Bone marrow (tissue), 2 donors: ENCODE data around the gene COL23A1.

Source experiments
- DNase-seq, 2 donors: peaks; one replicate each; lab custom pipeline; 2025; lab: John Stamatoyannopoulos, UW

Gene COL23A1

DNA sequence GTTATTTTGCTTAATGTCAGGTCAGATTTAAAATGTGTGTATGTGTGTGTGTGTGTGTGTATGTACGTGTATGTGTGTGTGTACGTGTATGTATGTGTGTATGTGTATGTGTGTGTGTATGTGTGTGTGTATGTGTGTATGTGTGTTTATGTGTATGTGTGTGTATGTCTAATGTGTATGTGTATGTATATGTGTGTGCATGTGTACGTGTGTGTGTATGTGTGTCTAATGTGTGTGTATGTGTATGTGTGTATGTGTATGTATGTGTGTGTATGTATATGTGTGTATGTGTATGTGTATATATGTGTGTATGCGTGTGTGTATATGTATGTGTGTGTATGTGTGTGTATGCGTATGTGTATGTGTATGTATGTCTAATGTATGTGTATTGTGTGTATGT lies 232.5 kb downstream of the COL23A1 start:
- DNase-seq: no peak

GRCh38 chr5:178357121-178357521 lies 233.1 kb downstream of the COL23A1 start:
- no peak for DNase-seq

DNA sequence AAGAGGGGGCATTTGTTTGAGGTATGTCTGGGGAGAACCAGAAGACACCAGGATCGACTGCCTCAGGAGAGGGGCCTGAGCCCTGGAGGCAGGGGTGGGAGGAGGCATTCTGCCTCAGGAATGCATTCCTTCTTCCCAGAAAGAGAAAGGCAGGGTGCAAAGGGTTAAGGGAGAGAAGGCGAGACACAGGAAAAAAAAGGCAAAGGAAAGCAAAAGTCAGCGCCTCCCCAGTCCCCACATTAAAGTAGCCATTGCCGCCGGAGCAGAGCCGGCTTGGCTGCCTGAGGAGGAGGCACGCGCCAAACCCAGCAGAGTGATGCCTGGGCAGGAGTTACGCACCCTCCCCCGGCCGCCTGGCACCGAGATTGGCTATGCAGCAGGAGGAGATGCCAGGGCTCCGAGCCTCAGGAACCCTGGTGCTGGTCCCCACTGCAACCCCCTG lies 233.7 kb downstream of the COL23A1 start:
- DNase-seq: no peak

GRCh38 chr5:178355671-178356070 lies 234.5 kb downstream of the COL23A1 start:
- no peak for DNase-seq

DNA sequence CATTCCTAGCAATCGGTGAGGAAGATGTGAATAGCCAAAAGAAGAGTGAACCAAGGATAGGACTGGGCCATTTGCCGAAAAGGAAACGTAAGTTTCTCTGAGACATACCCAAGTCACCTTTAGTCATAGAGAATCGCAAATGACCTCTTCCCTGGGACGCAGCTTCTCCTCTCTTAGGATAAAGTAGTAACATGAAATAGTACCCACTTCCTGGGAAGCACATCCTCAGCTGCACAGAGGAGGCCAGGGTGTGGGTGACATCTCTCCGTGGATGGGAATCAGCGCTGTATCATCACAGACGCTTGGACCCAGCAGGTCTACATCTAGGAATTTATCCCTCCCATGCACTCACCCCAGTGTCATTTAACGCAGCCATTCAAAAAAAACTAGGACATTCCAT lies 236.7 kb downstream of the COL23A1 start:
- no peak for DNase-seq

DNA sequence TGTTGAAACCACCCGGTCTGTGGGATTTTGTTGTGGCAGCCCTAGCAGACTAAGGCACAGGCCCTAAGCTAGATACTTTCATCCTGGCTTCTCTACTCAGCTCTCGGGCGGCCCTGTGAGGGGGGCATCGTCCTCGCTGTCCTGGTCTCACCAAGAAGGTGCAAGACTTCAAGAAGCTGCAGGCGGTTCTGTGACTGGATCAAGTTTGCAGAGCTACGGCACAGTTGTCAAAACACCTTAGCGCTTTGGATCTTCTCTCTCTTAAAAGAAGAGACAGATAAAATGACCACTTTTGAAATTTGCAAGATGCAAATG lies 238.2 kb downstream of the COL23A1 start:
- no peak for DNase-seq

DNA sequence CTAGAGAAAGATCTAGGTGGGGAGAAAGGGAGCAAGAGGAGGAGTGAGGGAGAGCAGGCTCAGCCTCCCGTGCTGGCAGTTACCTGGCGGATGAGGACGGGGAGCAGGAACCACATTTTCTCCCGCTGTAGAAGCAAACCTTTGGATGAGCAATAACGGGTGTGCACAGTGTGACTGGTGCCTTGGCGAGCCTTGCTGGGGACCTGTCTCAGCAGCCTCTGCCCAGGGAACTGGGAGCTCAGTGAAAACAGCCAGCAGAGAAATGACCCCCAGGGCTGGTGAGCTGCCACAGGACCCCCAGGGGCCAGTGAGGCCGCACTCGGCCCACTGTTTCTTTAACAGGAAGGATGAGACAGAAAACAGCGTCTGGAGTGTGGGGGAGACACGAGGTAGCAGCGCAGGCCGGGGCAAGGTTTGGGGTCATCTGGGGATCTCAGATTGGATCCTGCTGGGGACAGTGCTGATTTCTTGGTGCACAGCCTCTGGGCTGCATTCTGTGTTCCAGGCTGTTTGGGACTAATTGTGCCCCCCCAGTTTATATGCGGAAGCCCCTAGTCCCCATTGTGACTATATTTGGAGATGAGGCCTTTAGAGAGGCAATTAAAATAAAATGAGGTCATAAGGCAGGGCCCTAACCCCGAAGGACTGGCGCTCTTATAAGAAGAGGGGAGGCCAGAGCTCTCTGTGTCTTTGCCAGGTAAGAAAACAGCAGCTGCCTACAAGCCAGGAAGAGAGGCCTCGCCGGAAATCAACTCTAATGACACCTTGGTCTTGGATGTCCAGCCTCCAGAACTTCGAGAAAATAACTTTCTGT lies 238.8 kb downstream of the COL23A1 start:
- DNase-seq: no peak

- DNase-seq: no peak
These were observed 239.6 kb downstream of the COL23A1 start for GRCh38 chr5:178350361-178351220.

DNA sequence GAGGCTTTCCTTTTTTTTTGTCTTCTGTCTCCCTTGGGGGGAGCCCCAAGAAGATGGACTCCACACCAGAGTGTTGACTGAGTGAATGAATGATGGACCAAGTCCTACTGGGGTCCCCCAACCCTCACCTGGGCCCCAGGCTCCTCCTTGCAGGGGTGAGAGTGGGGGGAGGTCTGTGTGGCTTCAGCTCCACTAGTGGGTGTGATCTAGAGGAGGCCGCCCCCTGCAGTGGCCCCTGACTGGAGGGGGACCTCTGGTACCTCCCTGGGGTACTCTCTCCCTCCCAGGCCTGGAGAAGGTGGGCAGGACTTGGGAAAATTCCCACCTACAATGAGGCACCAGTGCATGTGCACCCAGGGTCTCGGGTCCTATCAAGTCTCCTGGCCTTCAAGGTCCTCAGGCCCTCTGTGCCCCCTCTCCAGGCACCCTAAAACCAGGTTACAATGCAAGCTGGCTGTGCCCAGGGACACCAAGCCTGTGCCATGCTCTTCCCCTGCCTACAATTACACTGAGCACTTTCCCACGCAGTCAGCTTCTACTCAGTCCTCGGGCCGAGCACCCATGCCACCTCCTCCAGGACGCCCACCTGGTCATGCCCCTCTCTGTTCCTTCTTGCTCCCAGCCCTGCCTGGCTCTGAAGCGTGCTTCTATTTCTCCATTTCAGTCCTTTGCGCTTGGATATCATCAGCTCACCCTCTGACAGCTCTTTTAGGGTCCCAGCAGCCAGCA lies 240.4 kb downstream of the COL23A1 start:
- no peak for DNase-seq

DNA sequence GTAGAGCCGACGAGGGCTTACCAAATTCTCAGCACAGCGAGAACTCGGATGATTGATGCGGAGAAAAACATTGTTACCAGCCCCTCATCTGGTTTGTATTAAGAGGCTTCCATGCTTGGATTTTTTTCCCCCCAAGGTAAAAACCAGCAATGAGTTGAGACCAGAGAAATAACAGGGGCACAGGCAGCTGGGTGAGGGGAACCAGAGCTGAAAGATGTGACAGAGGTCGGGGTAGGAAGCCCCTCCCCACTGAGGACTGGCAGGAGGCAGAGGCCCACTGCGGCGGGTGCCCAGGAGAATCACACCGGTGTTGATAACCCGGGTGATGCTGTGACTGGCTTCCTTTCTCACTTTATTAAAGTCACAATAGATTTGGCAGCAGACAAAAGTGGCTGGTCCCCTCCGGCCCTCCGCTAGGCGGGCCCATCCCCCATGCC lies 241.1 kb downstream of the COL23A1 start:
- DNase-seq: no peak

- DNase-seq: no peak
These were observed 241.7 kb downstream of the COL23A1 start for GRCh38 chr5:178348356-178349074.

GRCh38 chr5:178347956-178348355 lies 242.2 kb downstream of the COL23A1 start:
- no peak for DNase-seq

- DNase-seq: no peak
These were observed 243.4 kb downstream of the COL23A1 start for GRCh38 chr5:178346607-178347334.

DNA sequence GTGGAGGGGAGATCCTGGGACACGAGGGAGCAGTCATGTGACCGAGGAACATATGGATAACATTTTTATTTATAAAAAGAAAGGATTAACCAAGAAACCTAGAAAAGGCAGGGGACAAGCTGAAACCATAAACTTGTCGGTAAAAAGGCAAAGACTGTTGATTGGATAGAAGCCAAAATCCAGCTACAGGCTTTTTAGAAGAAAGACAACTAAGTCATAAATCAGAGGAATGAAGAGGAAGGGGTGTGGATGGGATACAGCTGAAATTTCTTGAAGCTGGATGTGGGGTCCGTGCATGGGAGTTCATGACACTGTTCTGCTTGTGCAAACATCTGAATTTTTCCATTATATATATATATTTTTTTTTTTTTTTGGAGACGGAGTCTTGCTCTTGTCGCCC lies 246.9 kb downstream of the COL23A1 start:
- no peak for DNase-seq

DNA sequence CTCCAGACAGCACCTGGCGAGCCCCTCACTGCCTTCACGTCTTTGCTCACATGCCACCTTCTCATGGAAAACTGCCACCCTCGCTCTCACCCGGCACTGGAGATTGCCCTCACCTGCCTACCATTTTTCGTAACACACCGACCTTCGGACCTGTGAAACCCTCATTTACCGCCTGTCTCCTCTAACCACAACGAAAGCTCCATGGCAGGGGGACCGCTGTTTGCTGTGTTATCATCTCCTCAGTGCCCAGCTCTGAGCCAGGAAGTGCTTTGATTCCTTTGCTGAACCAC lies 248.4 kb downstream of the COL23A1 start:
- no peak for DNase-seq

DNA sequence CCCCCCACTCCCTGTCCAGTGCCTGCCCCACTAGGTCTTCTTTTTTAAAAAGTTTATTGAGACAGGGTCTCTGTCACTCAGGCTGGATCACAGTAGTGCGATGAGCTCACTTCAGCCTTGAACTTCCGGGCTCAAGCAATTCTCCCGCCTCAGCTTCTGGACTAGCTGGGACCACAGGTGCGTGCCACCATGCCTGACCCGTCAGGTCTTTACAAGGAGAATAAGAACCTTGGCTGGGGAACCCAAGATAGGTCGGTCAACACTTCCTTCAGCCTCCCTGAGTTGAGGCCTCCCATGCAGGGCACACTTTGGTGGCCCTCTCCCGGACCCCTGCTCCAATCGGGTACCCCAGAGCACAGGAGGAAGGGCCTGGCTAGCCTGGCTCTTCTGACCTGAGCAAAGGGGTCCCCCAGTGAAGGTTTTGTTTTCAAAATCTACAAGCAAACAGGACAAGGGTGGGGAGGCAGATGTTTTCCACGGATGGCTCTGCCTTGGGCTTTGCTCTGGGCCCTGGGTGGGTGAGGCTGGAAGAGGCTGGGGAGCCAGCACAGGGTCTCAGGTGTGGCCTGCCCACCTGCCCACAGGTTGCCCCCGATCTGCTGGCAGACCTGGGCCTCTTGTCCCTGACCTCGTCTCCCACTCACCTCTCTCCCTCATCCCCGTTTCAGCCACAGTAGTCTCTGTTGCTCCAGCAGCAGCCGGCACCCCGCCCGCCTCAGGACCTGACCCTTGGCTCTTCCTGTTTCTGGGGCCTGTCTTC lies 248.9 kb downstream of the COL23A1 start:
- no peak for DNase-seq

GRCh38 chr5:178340637-178341036 lies 249.6 kb downstream of the COL23A1 start:
- no peak for DNase-seq

DNA sequence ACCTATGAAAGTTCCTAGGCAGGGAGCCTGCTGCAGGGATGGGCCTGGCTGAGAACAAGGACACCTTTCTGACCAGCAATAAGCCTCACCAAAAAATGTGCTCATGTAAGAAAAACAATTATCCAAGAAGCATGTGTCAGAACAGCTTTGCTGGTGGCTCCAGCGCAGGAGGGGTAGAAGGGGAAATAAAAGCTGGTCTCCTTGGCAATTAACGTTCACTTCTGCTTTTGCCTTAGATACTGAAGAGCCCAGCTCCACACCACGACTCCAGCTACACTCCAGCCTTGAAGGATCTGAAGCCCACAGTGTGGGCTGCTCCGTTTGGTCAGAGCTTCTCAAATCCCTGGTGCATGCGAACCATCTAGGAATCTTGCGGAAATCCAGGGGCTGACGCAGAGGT lies 250.0 kb downstream of the COL23A1 start:
- no peak for DNase-seq

GRCh38 chr5:178339272-178339671 lies 250.9 kb downstream of the COL23A1 start:
- no peak for DNase-seq

DNA sequence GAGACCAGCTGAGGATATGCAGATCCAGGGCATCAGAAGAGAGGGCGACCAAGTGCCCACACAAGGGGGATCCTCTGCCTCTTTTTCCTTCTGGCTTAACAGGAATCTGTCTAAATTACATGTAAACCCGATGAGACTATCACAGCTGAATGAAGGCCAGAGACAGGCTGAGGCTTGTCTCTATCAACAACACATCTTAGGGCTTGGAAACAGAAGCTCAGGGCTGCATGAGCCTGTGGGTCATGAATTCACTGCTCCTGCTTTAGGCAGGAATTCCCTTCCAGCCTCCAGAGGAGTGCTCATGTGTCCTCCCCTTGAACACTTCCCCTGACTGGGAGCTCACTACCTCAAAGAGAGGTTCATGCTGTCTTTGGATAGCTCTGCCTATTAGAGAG lies 251.4 kb downstream of the COL23A1 start:
- no peak for DNase-seq
